HepG2 (cell line): Measurements from ENCODE around the gene CISD3. TPM values are rescaled to one million over a fixed set of nuclear protein-coding genes. Genes with fewer than 3 reads are reported as not detected.

Experiments
- E2F5 ChIP-seq: sonication (generic); formaldehyde crosslinking; conservative IDR thresholded peaks from 2 replicates; pipeline ENCODE4 v1.4.0; 2020; ENCODE audit warnings: missing genetic modification reagents
- KLF11 ChIP-seq: IDR thresholded peaks from 2 replicates; pipeline ENCODE4 v1.6.1; 2016; ENCODE audit warnings: missing compliant biosample characterization
- LCORL ChIP-seq, 2 experiments: fragments of 450-650 bp in 1 of 2; sonication (generic) in 1 of 2; formaldehyde crosslinking in 1 of 2; IDR thresholded peaks; 2 replicates each; pipeline versions ENCODE4 v1.5.0 to v1.6.1; 2017 to 2020; ENCODE audit warnings: antibody characterized with exemption in 1 of 2, missing genetic modification reagents in 1 of 2
- NCOA1 ChIP-seq: sonication (generic); formaldehyde crosslinking; IDR thresholded peaks from 2 replicates; pipeline ENCODE4 v1.9.0; 2021; ENCODE audit warnings: missing genetic modification reagents
- NFIC ChIP-seq: IDR thresholded peaks from 2 replicates; pipeline ENCODE4 v1.6.1; 2012; ENCODE audit warnings: mild to moderate bottlenecking, low read length, inconsistent platforms
- RFXANK ChIP-seq: IDR thresholded peaks from 2 replicates; pipeline ENCODE4 v1.6.1; 2016
- SALL1 ChIP-seq: sonication (generic); formaldehyde crosslinking; IDR thresholded peaks from 2 replicates; pipeline ENCODE4 v1.8.0; 2022; ENCODE audit warnings: mild to moderate bottlenecking, missing genetic modification reagents
- STAT5B ChIP-seq: sonication (generic); formaldehyde crosslinking; IDR thresholded peaks from 2 replicates; pipeline ENCODE4 v1.4.0; 2020; ENCODE audit warnings: missing genetic modification reagents
- WIZ ChIP-seq: sonication (generic); formaldehyde crosslinking; IDR thresholded peaks from 2 replicates; pipeline ENCODE4 v1.5.1; 2020; ENCODE audit warnings: mild to moderate bottlenecking, missing genetic modification reagents
- ZBTB21 ChIP-seq: sonication (generic); formaldehyde crosslinking; IDR thresholded peaks from 2 replicates; pipeline ENCODE4 v1.4.0; 2020; ENCODE audit warnings: missing genetic modification reagents
- ZBTB42 ChIP-seq: sonication (generic); formaldehyde crosslinking; IDR thresholded peaks from 2 replicates; pipeline ENCODE4 v1.5.0; 2020; ENCODE audit warnings: mild to moderate bottlenecking, missing genetic modification reagents
- ZNF414 ChIP-seq: sonication (generic); formaldehyde crosslinking; IDR thresholded peaks from 2 replicates; pipeline ENCODE4 v1.5.0; 2020; ENCODE audit warnings: missing genetic modification reagents
- ZNF577 ChIP-seq: sonication (generic); formaldehyde crosslinking; IDR thresholded peaks from 2 replicates; pipeline ENCODE4 v1.4.0; 2020; ENCODE audit warnings: mild to moderate bottlenecking, low read depth, missing genetic modification reagents, borderline replicate concordance
- polyA plus RNA-seq, 8 experiments: library from polyadenylated mRNA; depleted of rRNA in 3 of 8; stranded (reverse) in 7 of 8; unstranded in 1 of 8; fragments of >200 nt; fragmentation: Illumina TruSeq in 4 of 8; extraction: Trizol in 4 of 8; gene quantifications; 2 replicates each; pipeline versions ENCODE4 v1.2.1 to v1.2.3, GENCODE V29; 2011 to 2016; ENCODE audit warnings: low read depth in 4 of 8, missing spikeins in 1 of 8, mixed read lengths in 1 of 8; ENCODE audit not compliant: insufficient read depth in 1 of 8
- total RNA-seq, 5 experiments: library from RNA; depleted of rRNA; stranded (reverse); fragments of >200 nt; fragmentation: Illumina TruSeq; extraction: Trizol; gene quantifications; 2 replicates each; pipeline ENCODE4 v1.2.3, GENCODE V29; 2016; ENCODE audit warnings: low read depth in 1 of 5
- TF ChIP-seq, protein P1 (sequence below): sonication (generic); formaldehyde crosslinking; IDR thresholded peaks from 2 replicates; pipeline ENCODE4 v1.5.0; 2020; ENCODE audit warnings: mild to moderate bottlenecking, missing genetic modification reagents, borderline replicate concordance
- TF ChIP-seq, protein P2 (sequence below): sonication (generic); formaldehyde crosslinking; IDR thresholded peaks from 2 replicates; pipeline ENCODE4 v1.5.0; 2020; ENCODE audit warnings: missing genetic modification reagents
- TF ChIP-seq, protein P3 (sequence below): sonication (generic); formaldehyde crosslinking; IDR thresholded peaks from 2 replicates; pipeline ENCODE4 v1.4.0; 2020; ENCODE audit warnings: missing genetic modification reagents

CISD3 gene
- total and polyA plus RNA-seq, 2 of the 13 experiments (the other 11 are each of a cell fraction or from before 2014, with no cell fraction given), result 30.0 to 34.1 TPM

GRCh38 chr17:38729368-38729885 lies 714 bp upstream of the CISD3 start (continued):
- TF ChIP-seq SALL1 (no peak), NCOA1 (CRISPR knock-in tag) (peak; percentile 91; the same call in 1 of the 2 replicates), LCORL (IDR thresholded peaks at IDR 0.05) (no peak), LCORL (CRISPR knock-in tag; IDR thresholded peaks at IDR 0.05) (0 out of 2 replicates have a peak, but pooled peaks have one; percentile 34), KLF11 (CRISPR knock-in tag) (0 out of 2 replicates have a peak, but pooled peaks have one; percentile 20), ZNF414 (CRISPR knock-in tag) (peak; percentile 79; the same call in 1 of the 2 replicates), ZBTB42 (CRISPR knock-in tag) (no peak), E2F5 (CRISPR knock-in tag) (0 out of 2 replicates have a peak, but pooled peaks have one; percentile 6), STAT5B (no peak), NFIC (0 out of 2 replicates have a peak, but pooled peaks have one; percentile 22), WIZ (CRISPR knock-in tag) (peak; percentile 51; the same call in 1 of the 2 replicates), ZBTB21 (CRISPR knock-in tag) (no peak), RFXANK (CRISPR knock-in tag) (no peak), ZNF577 (no peak)
- TF ChIP-seq, protein P1, sequence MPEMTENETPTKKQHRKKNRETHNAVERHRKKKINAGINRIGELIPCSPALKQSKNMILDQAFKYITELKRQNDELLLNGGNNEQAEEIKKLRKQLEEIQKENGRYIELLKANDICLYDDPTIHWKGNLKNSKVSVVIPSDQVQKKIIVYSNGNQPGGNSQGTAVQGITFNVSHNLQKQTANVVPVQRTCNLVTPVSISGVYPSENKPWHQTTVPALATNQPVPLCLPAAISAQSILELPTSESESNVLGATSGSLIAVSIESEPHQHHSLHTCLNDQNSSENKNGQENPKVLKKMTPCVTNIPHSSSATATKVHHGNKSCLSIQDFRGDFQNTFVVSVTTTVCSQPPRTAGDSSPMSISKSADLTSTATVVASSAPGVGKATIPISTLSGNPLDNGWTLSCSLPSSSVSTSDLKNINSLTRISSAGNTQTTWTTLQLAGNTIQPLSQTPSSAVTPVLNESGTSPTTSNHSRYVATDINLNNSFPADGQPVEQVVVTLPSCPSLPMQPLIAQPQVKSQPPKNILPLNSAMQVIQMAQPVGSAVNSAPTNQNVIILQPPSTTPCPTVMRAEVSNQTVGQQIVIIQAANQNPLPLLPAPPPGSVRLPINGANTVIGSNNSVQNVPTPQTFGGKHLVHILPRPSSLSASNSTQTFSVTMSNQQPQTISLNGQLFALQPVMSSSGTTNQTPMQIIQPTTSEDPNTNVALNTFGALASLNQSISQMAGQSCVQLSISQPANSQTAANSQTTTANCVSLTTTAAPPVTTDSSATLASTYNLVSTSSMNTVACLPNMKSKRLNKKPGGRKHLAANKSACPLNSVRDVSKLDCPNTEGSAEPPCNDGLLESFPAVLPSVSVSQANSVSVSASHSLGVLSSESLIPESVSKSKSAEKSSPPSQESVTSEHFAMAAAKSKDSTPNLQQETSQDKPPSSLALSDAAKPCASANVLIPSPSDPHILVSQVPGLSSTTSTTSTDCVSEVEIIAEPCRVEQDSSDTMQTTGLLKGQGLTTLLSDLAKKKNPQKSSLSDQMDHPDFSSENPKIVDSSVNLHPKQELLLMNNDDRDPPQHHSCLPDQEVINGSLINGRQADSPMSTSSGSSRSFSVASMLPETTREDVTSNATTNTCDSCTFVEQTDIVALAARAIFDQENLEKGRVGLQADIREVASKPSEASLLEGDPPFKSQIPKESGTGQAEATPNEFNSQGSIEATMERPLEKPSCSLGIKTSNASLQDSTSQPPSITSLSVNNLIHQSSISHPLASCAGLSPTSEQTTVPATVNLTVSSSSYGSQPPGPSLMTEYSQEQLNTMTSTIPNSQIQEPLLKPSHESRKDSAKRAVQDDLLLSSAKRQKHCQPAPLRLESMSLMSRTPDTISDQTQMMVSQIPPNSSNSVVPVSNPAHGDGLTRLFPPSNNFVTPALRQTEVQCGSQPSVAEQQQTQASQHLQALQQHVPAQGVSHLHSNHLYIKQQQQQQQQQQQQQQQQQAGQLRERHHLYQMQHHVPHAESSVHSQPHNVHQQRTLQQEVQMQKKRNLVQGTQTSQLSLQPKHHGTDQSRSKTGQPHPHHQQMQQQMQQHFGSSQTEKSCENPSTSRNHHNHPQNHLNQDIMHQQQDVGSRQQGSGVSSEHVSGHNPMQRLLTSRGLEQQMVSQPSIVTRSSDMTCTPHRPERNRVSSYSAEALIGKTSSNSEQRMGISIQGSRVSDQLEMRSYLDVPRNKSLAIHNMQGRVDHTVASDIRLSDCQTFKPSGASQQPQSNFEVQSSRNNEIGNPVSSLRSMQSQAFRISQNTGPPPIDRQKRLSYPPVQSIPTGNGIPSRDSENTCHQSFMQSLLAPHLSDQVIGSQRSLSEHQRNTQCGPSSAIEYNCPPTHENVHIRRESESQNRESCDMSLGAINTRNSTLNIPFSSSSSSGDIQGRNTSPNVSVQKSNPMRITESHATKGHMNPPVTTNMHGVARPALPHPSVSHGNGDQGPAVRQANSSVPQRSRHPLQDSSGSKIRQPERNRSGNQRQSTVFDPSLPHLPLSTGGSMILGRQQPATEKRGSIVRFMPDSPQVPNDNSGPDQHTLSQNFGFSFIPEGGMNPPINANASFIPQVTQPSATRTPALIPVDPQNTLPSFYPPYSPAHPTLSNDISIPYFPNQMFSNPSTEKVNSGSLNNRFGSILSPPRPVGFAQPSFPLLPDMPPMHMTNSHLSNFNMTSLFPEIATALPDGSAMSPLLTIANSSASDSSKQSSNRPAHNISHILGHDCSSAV (CRISPR knock-in tag), result no peak
- TF ChIP-seq, protein P2, sequence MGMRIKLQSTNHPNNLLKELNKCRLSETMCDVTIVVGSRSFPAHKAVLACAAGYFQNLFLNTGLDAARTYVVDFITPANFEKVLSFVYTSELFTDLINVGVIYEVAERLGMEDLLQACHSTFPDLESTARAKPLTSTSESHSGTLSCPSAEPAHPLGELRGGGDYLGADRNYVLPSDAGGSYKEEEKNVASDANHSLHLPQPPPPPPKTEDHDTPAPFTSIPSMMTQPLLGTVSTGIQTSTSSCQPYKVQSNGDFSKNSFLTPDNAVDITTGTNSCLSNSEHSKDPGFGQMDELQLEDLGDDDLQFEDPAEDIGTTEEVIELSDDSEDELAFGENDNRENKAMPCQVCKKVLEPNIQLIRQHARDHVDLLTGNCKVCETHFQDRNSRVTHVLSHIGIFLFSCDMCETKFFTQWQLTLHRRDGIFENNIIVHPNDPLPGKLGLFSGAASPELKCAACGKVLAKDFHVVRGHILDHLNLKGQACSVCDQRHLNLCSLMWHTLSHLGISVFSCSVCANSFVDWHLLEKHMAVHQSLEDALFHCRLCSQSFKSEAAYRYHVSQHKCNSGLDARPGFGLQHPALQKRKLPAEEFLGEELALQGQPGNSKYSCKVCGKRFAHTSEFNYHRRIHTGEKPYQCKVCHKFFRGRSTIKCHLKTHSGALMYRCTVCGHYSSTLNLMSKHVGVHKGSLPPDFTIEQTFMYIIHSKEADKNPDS, result 0 out of 2 replicates have a peak, but pooled peaks have one; percentile 33
- TF ChIP-seq, protein P3, sequence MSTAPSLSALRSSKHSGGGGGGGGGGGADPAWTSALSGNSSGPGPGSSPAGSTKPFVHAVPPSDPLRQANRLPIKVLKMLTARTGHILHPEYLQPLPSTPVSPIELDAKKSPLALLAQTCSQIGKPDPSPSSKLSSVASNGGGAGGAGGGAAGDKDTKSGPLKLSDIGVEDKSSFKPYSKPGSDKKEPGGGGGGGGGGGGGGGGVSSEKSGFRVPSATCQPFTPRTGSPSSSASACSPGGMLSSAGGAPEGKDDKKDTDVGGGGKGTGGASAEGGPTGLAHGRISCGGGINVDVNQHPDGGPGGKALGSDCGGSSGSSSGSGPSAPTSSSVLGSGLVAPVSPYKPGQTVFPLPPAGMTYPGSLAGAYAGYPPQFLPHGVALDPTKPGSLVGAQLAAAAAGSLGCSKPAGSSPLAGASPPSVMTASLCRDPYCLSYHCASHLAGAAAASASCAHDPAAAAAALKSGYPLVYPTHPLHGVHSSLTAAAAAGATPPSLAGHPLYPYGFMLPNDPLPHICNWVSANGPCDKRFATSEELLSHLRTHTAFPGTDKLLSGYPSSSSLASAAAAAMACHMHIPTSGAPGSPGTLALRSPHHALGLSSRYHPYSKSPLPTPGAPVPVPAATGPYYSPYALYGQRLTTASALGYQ (CRISPR knock-in tag), result no peak
